Stimulated activated CD4-positive, alpha-beta T cell treated with anti-CD3 and anti-CD28 coated beads, TNF-alpha, amount 100 ng/mL, for 1 hour (primary cell): Measurements from ENCODE around the gene LRMDA.

Source experiments
- DNase-seq, 3 donors: peaks; one replicate each; pipeline ENCODE4 v3.0.0-alpha.2; 2020; ENCODE audit warnings: low read depth in 3 of 3, low spot score in 1 of 3

The LRMDA gene

GRCh38 chr10:75974080-75974479, 542.7 kb downstream of the LRMDA start:
- DNase-seq, result no peak

GRCh38 chr10:75976681-75977080, 545.3 kb downstream of the LRMDA start:
- no peak for DNase-seq

GRCh38 chr10:75977139-75977538, 545.7 kb downstream of the LRMDA start:
- DNase-seq, result no peak

- DNase-seq, result no peak
These were observed 546.8 kb downstream of the LRMDA start for GRCh38 chr10:75978213-75978612.

GRCh38 chr10:75980419-75981002, 549.1 kb downstream of the LRMDA start:
- no peak for DNase-seq

GRCh38 chr10:75982611-75983369, 551.4 kb downstream of the LRMDA start:
- no peak for DNase-seq

- no peak for DNase-seq
These were observed 552.6 kb downstream of the LRMDA start for GRCh38 chr10:75984067-75984466.

- DNase-seq, result no peak
These were observed 556.2 kb downstream of the LRMDA start for GRCh38 chr10:75987616-75988015.

- DNase-seq, result no peak
These were observed 563.1 kb downstream of the LRMDA start for GRCh38 chr10:75994357-75995040.

GRCh38 chr10:75995041-75995430, 563.6 kb downstream of the LRMDA start:
- no peak for DNase-seq

GRCh38 chr10:75995720-75996119, 564.3 kb downstream of the LRMDA start:
- DNase-seq, result no peak

- no peak for DNase-seq
These were observed 567.6 kb downstream of the LRMDA start for GRCh38 chr10:75999001-75999400.

GRCh38 chr10:75999515-76000209, 568.2 kb downstream of the LRMDA start:
- no peak for DNase-seq

GRCh38 chr10:76000550-76000949, 569.1 kb downstream of the LRMDA start:
- DNase-seq, result no peak

GRCh38 chr10:76001019-76001418, 569.6 kb downstream of the LRMDA start:
- DNase-seq, result no peak

GRCh38 chr10:76001461-76001860, 570.0 kb downstream of the LRMDA start:
- no peak for DNase-seq

- no peak for DNase-seq
These were observed 570.9 kb downstream of the LRMDA start for GRCh38 chr10:76002262-76002854.

GRCh38 chr10:76007667-76008181, 576.3 kb downstream of the LRMDA start:
- no peak for DNase-seq

- DNase-seq, result no peak
These were observed 578.1 kb downstream of the LRMDA start for GRCh38 chr10:76009531-76009930.

- no peak for DNase-seq
These were observed 579.3 kb downstream of the LRMDA start for GRCh38 chr10:76010703-76011102.

- no peak for DNase-seq
These were observed 581.4 kb downstream of the LRMDA start for GRCh38 chr10:76012716-76013327.
